Measurements from ENCODE around the gene PAF1.

- TF ChIP-seq CTCF (conservative IDR thresholded peaks at IDR 0.05 in 1 of 2, IDR thresholded peaks at IDR 0.05 in 1 of 2; ENCODE audit: low read depth in 1 of 2, low read length in 2 of 2) (no peak), EZH2 (IDR thresholded peaks at IDR 0.05; ENCODE audit: low read length, missing control alignments) (no peak)
Measured at GRCh38 chr19:39423258-39424086, 32.6 kb upstream of the PAF1 start.
